Mucosa of stomach (tissue), 1 donor: ENCODE data around the gene OGN.

Experiments used
- H3K27me3 ChIP-seq: one replicate; pipeline ENCODE4 v1.7.0; 2013; ENCODE audit warnings: mild to moderate bottlenecking, low read length; ENCODE audit not compliant: control insufficient read depth, insufficient read depth
- H3K36me3 ChIP-seq: one replicate; pipeline ENCODE4 v1.7.0; 2013; ENCODE audit warnings: low read length; ENCODE audit not compliant: control insufficient read depth, insufficient read depth
- H3K4me1 ChIP-seq: one replicate; pipeline ENCODE4 v1.7.0; 2013; ENCODE audit warnings: mild to moderate bottlenecking, low read length; ENCODE audit not compliant: control insufficient read depth, insufficient read depth
- H3K4me3 ChIP-seq: one replicate; pipeline ENCODE4 v1.7.0; 2013; ENCODE audit warnings: low read length
- H3K9ac ChIP-seq: one replicate; pipeline ENCODE4 v1.7.0; 2013; ENCODE audit warnings: mild to moderate bottlenecking, low read length, moderate library complexity
- H3K9me3 ChIP-seq: one replicate; pipeline ENCODE4 v1.7.0; 2013; ENCODE audit warnings: mild to moderate bottlenecking, low read length, moderate library complexity; ENCODE audit not compliant: control insufficient read depth
- donor health status: Pancreatic carcinoma.

The OGN gene

GRCh38 chr9:92404042-92404836, at the start of gene OGN:
OGN (minus strand) TSS chr9:92404578; CDS start chr9:92403407, 1,171 bp downstream.
- H3K4me1 ChIP-seq, result no peaks in the 10 kb centered on the region
- H3K27me3 ChIP-seq, result no peaks in the 10 kb centered on the region
- no peaks in the 10 kb centered on the region for H3K36me3 ChIP-seq
- H3K9me3 ChIP-seq, result no peaks in the 10 kb centered on the region
- H3K4me3 ChIP-seq, result no peak within 1 kb of the TSS
- H3K9ac ChIP-seq, result no peak within 1 kb of the TSS

GRCh38 chr9:92446536-92446935, 42.2 kb upstream of the OGN start:
- Histone ChIP-seq H3K4me1 (no peaks in the 10 kb centered on the region), H3K4me3 (no peak overlapping the region), H3K9ac (no peak overlapping the region), H3K27me3 (no peaks in the 10 kb centered on the region), H3K9me3 (no peaks in the 10 kb centered on the region), H3K36me3 (no peaks in the 10 kb centered on the region)

GRCh38 chr9:92444841-92445240, 40.5 kb upstream of the OGN start:
- no peaks in the 10 kb centered on the region for H3K27me3 ChIP-seq
- no peaks in the 10 kb centered on the region for H3K4me1 ChIP-seq
- H3K36me3 ChIP-seq, result no peaks in the 10 kb centered on the region
- no peaks in the 10 kb centered on the region for H3K9me3 ChIP-seq
- H3K9ac ChIP-seq, result no peak overlapping the region
- H3K4me3 ChIP-seq, result no peak overlapping the region

GRCh38 chr9:92440751-92441046, 36.3 kb upstream of the OGN start:
- Histone ChIP-seq H3K4me1 (no peaks in the 10 kb centered on the region), H3K9me3 (no peaks in the 10 kb centered on the region)

GRCh38 chr9:92439921-92440750, 35.8 kb upstream of the OGN start:
- H3K36me3 ChIP-seq, result no peaks in the 10 kb centered on the region
- no peaks in the 10 kb centered on the region for H3K9me3 ChIP-seq
- no peaks in the 10 kb centered on the region for H3K4me1 ChIP-seq
- H3K27me3 ChIP-seq, result no peaks in the 10 kb centered on the region
- no peak overlapping the region for H3K9ac ChIP-seq
- no peak overlapping the region for H3K4me3 ChIP-seq

More at GRCh38 chr9:92440751-92441046, 36.3 kb upstream of the OGN start:
- H3K4me3 ChIP-seq, result no peak overlapping the region
- H3K27me3 ChIP-seq, result no peaks in the 10 kb centered on the region
- no peaks in the 10 kb centered on the region for H3K36me3 ChIP-seq
- no peak overlapping the region for H3K9ac ChIP-seq

GRCh38 chr9:92438900-92439526, 34.6 kb upstream of the OGN start:
- Histone ChIP-seq H3K9ac (no peak overlapping the region), H3K4me3 (no peak overlapping the region), H3K4me1 (no peaks in the 10 kb centered on the region), H3K27me3 (no peaks in the 10 kb centered on the region), H3K9me3 (no peaks in the 10 kb centered on the region), H3K36me3 (no peaks in the 10 kb centered on the region)

GRCh38 chr9:92435263-92435662, 30.9 kb upstream of the OGN start:
- no peaks in the 10 kb centered on the region for H3K9me3 ChIP-seq
- no peaks in the 10 kb centered on the region for H3K4me1 ChIP-seq
- H3K36me3 ChIP-seq, result no peaks in the 10 kb centered on the region
- H3K27me3 ChIP-seq, result no peaks in the 10 kb centered on the region
- H3K4me3 ChIP-seq, result no peak overlapping the region
- H3K9ac ChIP-seq, result no peak overlapping the region

- no peaks in the 10 kb centered on the region for H3K4me1 ChIP-seq
- no peaks in the 10 kb centered on the region for H3K36me3 ChIP-seq
- no peaks in the 10 kb centered on the region for H3K27me3 ChIP-seq
- H3K4me3 ChIP-seq, result no peak overlapping the region
- no peaks in the 10 kb centered on the region for H3K9me3 ChIP-seq
- H3K9ac ChIP-seq, result no peak overlapping the region
Observed at GRCh38 chr9:92432972-92433548, 28.7 kb upstream of the OGN start.

- Histone ChIP-seq H3K9me3 (no peaks in the 10 kb centered on the region), H3K9ac (no peak overlapping the region), H3K4me1 (no peaks in the 10 kb centered on the region), H3K36me3 (no peaks in the 10 kb centered on the region), H3K27me3 (no peaks in the 10 kb centered on the region), H3K4me3 (no peak overlapping the region)
Observed at GRCh38 chr9:92432350-92432749, 28.0 kb upstream of the OGN start.

- Histone ChIP-seq H3K9me3 (no peaks in the 10 kb centered on the region), H3K9ac (no peak overlapping the region), H3K4me3 (no peak overlapping the region), H3K27me3 (no peaks in the 10 kb centered on the region), H3K4me1 (no peaks in the 10 kb centered on the region), H3K36me3 (no peaks in the 10 kb centered on the region)
Observed at GRCh38 chr9:92429836-92430235, 25.5 kb upstream of the OGN start.

- no peaks in the 10 kb centered on the region for H3K36me3 ChIP-seq
- H3K27me3 ChIP-seq, result no peaks in the 10 kb centered on the region
- no peak overlapping the region for H3K9ac ChIP-seq
Observed at GRCh38 chr9:92426501-92427145, 22.2 kb upstream of the OGN start.

More at GRCh38 chr9:92426501-92427145, 22.2 kb upstream of the OGN start:
- H3K4me1 ChIP-seq, result no peaks in the 10 kb centered on the region
- no peak overlapping the region for H3K4me3 ChIP-seq
- H3K9me3 ChIP-seq, result no peaks in the 10 kb centered on the region
